ENCODE measurements around the gene ADAMTS12.

- TF ChIP-seq, protein P1, sequence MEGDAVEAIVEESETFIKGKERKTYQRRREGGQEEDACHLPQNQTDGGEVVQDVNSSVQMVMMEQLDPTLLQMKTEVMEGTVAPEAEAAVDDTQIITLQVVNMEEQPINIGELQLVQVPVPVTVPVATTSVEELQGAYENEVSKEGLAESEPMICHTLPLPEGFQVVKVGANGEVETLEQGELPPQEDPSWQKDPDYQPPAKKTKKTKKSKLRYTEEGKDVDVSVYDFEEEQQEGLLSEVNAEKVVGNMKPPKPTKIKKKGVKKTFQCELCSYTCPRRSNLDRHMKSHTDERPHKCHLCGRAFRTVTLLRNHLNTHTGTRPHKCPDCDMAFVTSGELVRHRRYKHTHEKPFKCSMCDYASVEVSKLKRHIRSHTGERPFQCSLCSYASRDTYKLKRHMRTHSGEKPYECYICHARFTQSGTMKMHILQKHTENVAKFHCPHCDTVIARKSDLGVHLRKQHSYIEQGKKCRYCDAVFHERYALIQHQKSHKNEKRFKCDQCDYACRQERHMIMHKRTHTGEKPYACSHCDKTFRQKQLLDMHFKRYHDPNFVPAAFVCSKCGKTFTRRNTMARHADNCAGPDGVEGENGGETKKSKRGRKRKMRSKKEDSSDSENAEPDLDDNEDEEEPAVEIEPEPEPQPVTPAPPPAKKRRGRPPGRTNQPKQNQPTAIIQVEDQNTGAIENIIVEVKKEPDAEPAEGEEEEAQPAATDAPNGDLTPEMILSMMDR (IDR thresholded peaks at IDR 0.05; ENCODE audit: low read depth, low read length), result no peak
- TF ChIP-seq EZH2phosphoT487 (IDR thresholded peaks at IDR 0.05; ENCODE audit: low read depth), result no peak
Observed at GRCh38 chr5:33927685-33928084, 35.9 kb upstream of the ADAMTS12 start.
